ENCODE data around the gene FAM168B. TPM values are rescaled to one million over a fixed set of nuclear protein-coding genes. Genes with fewer than 3 reads are reported as not detected.

The FAM168B gene
- polyA plus RNA-seq, 4 donors: 25.5 to 78.7 (median 38.0) TPM

DNA sequence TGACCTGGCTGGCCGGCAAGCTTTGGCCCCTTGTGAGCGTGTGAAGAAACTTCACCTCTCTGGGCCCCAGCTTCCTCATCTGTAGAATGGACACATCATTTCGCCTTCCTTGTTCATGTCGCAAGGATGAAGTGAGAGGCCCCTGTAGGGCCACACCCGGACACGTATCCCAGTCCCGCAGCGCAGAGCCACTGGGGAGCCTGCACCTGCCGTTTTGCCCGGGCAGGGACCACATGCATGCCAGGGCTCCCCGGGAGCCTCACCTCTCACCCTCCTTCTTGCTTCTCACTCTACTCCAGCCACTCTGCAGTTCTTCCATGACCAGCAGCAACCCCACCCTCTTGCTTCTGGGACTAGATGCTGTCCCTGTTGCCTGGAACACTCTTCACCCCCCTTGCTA lies 77.5 kb downstream of the FAM168B start:
- Histone ChIP-seq H3K27ac (ENCODE audit: low read depth in 1 of 3, low read length in 2 of 3) (no peak overlapping the region), H3K4me3 (ENCODE audit: low read depth in 1 of 3, low read length in 3 of 3) (no peak overlapping the region), H3K9me3 (ENCODE audit: control insufficient read depth in 2 of 2, insufficient read depth in 1 of 2, low read depth in 1 of 2, low read length in 1 of 2) (no peaks in the 10 kb centered on the region), H3K4me1 (ENCODE audit: control insufficient read depth in 3 of 3, insufficient read depth in 2 of 3, low read depth in 1 of 3, low read length in 2 of 3) (no peaks in the 10 kb centered on the region), H3K36me3 (ENCODE audit: control insufficient read depth in 3 of 3, insufficient read depth in 2 of 3, low read depth in 1 of 3, low read length in 3 of 3) (no peaks in the 10 kb centered on the region), H3K27me3 (ENCODE audit: control insufficient read depth in 3 of 3, insufficient read depth in 3 of 3, low read length in 3 of 3) (peaks cover 0 to 11% (median 4%) of the 10 kb centered on the region in 3 donors)
- DNase-seq (no peak), FAIRE-seq (no peak)
- WGBS, 3 donors: 85 to 90% (median 85%) methylated on average over 11 of the region's 11 CpGs

DNA sequence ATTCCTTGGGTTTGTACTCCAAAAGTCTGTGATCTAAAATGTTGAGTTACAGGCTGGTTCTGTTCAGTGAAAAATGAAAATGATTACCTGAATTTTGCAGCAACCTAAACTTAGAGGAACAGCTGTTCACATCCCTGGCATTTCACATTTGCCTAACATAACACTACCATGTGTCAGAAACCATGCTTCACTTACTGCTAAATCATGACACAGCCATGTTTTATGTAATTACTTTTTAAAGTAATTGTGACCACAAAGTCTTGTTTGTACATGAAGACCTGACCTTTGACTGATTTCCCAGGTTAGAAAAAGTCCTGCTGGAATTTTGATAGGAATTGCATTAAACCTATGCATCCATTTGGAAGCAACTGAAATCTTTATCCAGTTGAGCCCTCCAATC lies 79.1 kb downstream of the FAM168B start:
- no peaks in the 10 kb centered on the region for H3K9me3 ChIP-seq (ENCODE audit: control insufficient read depth in 2 of 2, insufficient read depth in 1 of 2, low read depth in 1 of 2, low read length in 1 of 2)
- FAIRE-seq: no peak
- H3K27ac ChIP-seq (ENCODE audit: low read depth in 1 of 3, low read length in 2 of 3): no peak overlapping the region
- no peaks in the 10 kb centered on the region for H3K4me1 ChIP-seq (ENCODE audit: control insufficient read depth in 3 of 3, insufficient read depth in 2 of 3, low read depth in 1 of 3, low read length in 2 of 3)
- H3K4me3 ChIP-seq (ENCODE audit: low read depth in 1 of 3, low read length in 3 of 3): no peak overlapping the region
- no peak for DNase-seq
- H3K36me3 ChIP-seq (ENCODE audit: control insufficient read depth in 3 of 3, insufficient read depth in 2 of 3, low read depth in 1 of 3, low read length in 3 of 3): no peaks in the 10 kb centered on the region
- peaks cover 0 to 11% (median 5%) of the 10 kb centered on the region in 3 donors for H3K27me3 ChIP-seq (ENCODE audit: control insufficient read depth in 3 of 3, insufficient read depth in 3 of 3, low read length in 3 of 3)

DNA sequence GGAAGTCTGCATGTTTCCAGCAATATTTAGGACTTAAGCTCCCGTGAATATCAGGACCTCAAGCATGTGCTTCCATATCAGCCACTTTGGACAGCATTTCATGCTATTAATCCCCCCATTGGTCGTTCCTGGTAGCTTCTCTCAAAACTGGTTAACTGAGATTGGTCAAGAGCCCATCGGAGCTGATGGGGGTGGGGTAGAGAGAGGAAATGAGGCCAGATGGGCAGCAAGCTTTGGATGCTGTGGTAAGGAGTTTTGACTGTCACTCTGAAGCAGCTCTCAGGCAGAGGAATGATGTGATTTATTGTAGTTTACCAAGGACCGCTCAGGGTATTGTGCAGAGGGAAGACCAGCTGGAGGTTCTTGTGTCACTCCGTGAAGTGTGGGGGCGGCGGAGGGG lies 81.8 kb downstream of the FAM168B start:
- FAIRE-seq: no peak

DNA sequence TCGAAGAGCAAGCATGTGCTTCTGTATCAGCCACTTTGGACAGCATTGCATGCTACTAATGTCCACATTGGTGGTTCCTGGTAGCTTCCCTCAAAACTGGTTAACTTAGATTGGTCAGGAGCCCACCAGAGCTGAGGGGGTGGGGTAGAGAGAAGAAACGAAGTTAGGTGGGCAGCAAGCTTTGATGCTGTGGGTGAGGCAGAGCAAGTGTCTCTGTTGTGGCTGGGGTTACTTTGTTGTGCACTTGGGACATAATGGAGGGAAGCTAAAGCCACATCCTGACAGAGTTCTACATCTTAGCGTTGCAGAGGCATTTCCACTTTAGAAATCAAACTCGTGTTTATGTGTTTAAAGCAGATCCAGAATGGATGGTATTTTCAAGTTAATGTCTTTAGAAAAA lies 82.7 kb downstream of the FAM168B start:
- no peak for FAIRE-seq

More for the DNA sequence above, 81.8 kb downstream of the FAM168B start:
- H3K36me3 ChIP-seq (ENCODE audit: control insufficient read depth in 3 of 3, insufficient read depth in 2 of 3, low read depth in 1 of 3, low read length in 3 of 3): no peaks in the 10 kb centered on the region
- DNase-seq: no peak
- no peaks in the 10 kb centered on the region for H3K4me1 ChIP-seq (ENCODE audit: control insufficient read depth in 3 of 3, insufficient read depth in 2 of 3, low read depth in 1 of 3, low read length in 2 of 3)
- no peak overlapping the region for H3K27ac ChIP-seq (ENCODE audit: low read depth in 1 of 3, low read length in 2 of 3)
- WGBS, 3 donors: 53 to 65% (median 60%) methylated on average over 7 of the region's 7 CpGs
- H3K9me3 ChIP-seq (ENCODE audit: control insufficient read depth in 2 of 2, insufficient read depth in 1 of 2, low read depth in 1 of 2, low read length in 1 of 2): no peaks in the 10 kb centered on the region
- H3K4me3 ChIP-seq (ENCODE audit: low read depth in 1 of 3, low read length in 3 of 3): no peak overlapping the region
- H3K27me3 ChIP-seq (ENCODE audit: control insufficient read depth in 3 of 3, insufficient read depth in 3 of 3, low read length in 3 of 3): peaks cover 0 to 6% (median 5%) of the 10 kb centered on the region in 3 donors

DNA sequence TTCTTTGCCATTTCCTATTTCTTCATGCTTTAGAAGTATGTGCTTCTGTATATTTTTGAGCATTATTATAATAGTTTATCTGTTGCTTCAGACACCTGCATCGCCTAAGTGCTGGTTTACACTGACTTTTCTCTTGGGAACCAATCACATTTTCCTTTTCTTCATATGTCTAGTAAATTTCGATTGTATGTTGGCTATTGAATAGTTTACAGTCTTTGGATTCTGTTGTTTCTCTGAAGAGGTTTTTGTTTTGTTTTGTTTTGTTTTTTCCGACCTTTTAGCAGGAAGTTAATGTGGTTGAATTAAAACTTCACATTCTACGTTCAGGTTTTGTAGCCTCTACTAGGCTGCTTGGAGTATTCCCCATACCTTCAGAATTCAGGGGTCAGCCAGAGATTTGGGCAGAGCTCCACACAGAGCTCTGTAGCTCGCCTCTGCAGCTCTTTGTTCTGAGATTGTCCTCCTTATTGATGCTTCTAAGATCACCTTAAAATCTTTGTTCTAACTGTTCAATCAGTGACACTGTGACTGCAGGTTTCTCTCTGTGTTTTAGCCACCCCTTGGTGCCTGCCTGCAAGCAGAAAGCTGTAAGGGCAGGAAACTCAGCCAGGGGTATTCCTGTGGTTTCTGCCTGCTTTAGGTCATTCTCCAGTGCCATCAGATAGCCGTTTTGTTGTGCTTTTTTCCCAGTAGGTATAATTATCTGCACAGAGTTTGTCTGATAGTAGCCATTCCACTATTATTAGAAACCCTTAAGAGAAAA lies 83.4 kb downstream of the FAM168B start:
- WGBS, 3 donors: 54 to 65% (median 63%) methylated on average over 6 of the region's 6 CpGs
- FAIRE-seq: no peak

More for the DNA sequence above, 82.7 kb downstream of the FAM168B start:
- Histone ChIP-seq H3K27me3 (ENCODE audit: control insufficient read depth in 3 of 3, insufficient read depth in 3 of 3, low read length in 3 of 3) (peaks cover 0 to 6% (median 5%) of the 10 kb centered on the region in 3 donors), H3K36me3 (ENCODE audit: control insufficient read depth in 3 of 3, insufficient read depth in 2 of 3, low read depth in 1 of 3, low read length in 3 of 3) (no peaks in the 10 kb centered on the region), H3K9me3 (ENCODE audit: control insufficient read depth in 2 of 2, insufficient read depth in 1 of 2, low read depth in 1 of 2, low read length in 1 of 2) (no peaks in the 10 kb centered on the region), H3K27ac (ENCODE audit: low read depth in 1 of 3, low read length in 2 of 3) (no peak overlapping the region), H3K4me3 (ENCODE audit: low read depth in 1 of 3, low read length in 3 of 3) (no peak overlapping the region), H3K4me1 (ENCODE audit: control insufficient read depth in 3 of 3, insufficient read depth in 2 of 3, low read depth in 1 of 3, low read length in 2 of 3) (no peaks in the 10 kb centered on the region)
- 58 to 63% (median 61%) methylated on average over 4 of the region's 4 CpGs for WGBS, 3 donors
- DNase-seq: peak in 1 of 2 donors; percentile 16

DNA sequence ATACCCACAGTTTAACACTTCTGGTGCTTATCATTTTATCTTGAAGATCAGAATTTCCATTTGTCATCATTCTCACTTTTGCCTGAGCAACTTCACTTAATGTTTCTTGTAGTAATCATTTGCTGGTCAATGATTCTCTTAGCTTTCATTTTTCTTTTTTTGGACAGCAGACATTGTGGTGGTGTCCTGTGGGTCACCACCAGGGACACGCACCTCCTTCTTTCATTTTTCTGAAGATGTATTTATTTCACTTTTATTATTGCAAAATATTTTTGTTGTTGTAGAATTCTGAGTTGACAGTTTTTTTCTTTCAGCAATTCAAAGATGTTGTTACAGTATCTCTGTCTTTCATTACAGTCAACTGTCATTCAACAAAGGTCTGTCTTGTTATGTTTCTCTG lies 84.3 kb downstream of the FAM168B start:
- no peak for FAIRE-seq
- Histone ChIP-seq H3K4me3 (ENCODE audit: low read depth in 1 of 3, low read length in 3 of 3) (no peak overlapping the region), H3K4me1 (ENCODE audit: control insufficient read depth in 3 of 3, insufficient read depth in 2 of 3, low read depth in 1 of 3, low read length in 2 of 3) (no peaks in the 10 kb centered on the region), H3K27me3 (ENCODE audit: control insufficient read depth in 3 of 3, insufficient read depth in 3 of 3, low read length in 3 of 3) (peaks cover 0 to 5% (median 0%) of the 10 kb centered on the region in 3 donors), H3K9me3 (ENCODE audit: control insufficient read depth in 2 of 2, insufficient read depth in 1 of 2, low read depth in 1 of 2, low read length in 1 of 2) (no peaks in the 10 kb centered on the region), H3K27ac (ENCODE audit: low read depth in 1 of 3, low read length in 2 of 3) (no peak overlapping the region), H3K36me3 (ENCODE audit: control insufficient read depth in 3 of 3, insufficient read depth in 2 of 3, low read depth in 1 of 3, low read length in 3 of 3) (no peaks in the 10 kb centered on the region)
- no peak for DNase-seq
- WGBS, 3 donors: 69 to 83% (median 79%) methylated on average over 1 of the region's 1 CpG

More for the DNA sequence above, 83.4 kb downstream of the FAM168B start:
- H3K36me3 ChIP-seq (ENCODE audit: control insufficient read depth in 3 of 3, insufficient read depth in 2 of 3, low read depth in 1 of 3, low read length in 3 of 3): no peaks in the 10 kb centered on the region
- no peak overlapping the region for H3K4me3 ChIP-seq (ENCODE audit: low read depth in 1 of 3, low read length in 3 of 3)
- H3K4me1 ChIP-seq (ENCODE audit: control insufficient read depth in 3 of 3, insufficient read depth in 2 of 3, low read depth in 1 of 3, low read length in 2 of 3): no peaks in the 10 kb centered on the region
- H3K9me3 ChIP-seq (ENCODE audit: control insufficient read depth in 2 of 2, insufficient read depth in 1 of 2, low read depth in 1 of 2, low read length in 1 of 2): no peaks in the 10 kb centered on the region
- no peak for DNase-seq
- H3K27me3 ChIP-seq (ENCODE audit: control insufficient read depth in 3 of 3, insufficient read depth in 3 of 3, low read length in 3 of 3): peaks cover 0 to 5% (median 4%) of the 10 kb centered on the region in 3 donors
- H3K27ac ChIP-seq (ENCODE audit: low read depth in 1 of 3, low read length in 2 of 3): no peak overlapping the region

DNA sequence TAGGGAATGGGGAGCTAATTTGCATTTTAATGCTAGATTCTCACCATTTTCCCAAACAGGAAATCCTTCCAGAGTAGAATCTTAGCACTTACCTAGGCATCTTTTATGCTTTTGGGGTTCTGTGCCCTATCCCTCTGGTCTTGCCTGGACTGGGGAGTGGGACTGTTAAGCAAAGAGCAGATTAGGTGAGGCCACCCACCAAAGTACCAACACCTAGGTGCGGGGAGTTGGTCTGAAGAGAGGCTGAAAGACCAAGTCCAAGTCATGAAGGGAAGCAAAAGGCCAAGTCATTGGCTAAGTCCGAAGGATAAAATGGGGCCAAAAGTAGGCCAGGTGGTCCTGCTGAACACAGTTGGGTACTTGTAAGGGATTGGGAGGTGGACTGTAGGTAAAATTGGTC lies 86.7 kb downstream of the FAM168B start:
- Histone ChIP-seq H3K27me3 (ENCODE audit: control insufficient read depth in 3 of 3, insufficient read depth in 3 of 3, low read length in 3 of 3) (peaks cover 0 to 2% (median 0%) of the 10 kb centered on the region in 3 donors), H3K36me3 (ENCODE audit: control insufficient read depth in 3 of 3, insufficient read depth in 2 of 3, low read depth in 1 of 3, low read length in 3 of 3) (no peaks in the 10 kb centered on the region), H3K27ac (ENCODE audit: low read depth in 1 of 3, low read length in 2 of 3) (no peak overlapping the region), H3K4me3 (ENCODE audit: low read depth in 1 of 3, low read length in 3 of 3) (no peak overlapping the region), H3K4me1 (ENCODE audit: control insufficient read depth in 3 of 3, insufficient read depth in 2 of 3, low read depth in 1 of 3, low read length in 2 of 3) (no peaks in the 10 kb centered on the region), H3K9me3 (ENCODE audit: control insufficient read depth in 2 of 2, insufficient read depth in 1 of 2, low read depth in 1 of 2, low read length in 1 of 2) (no peaks in the 10 kb centered on the region)
- DNase-seq (no peak), FAIRE-seq (no peak)
- 89 to 94% (median 93%) methylated on average over 2 of the region's 2 CpGs for WGBS, 3 donors

DNA sequence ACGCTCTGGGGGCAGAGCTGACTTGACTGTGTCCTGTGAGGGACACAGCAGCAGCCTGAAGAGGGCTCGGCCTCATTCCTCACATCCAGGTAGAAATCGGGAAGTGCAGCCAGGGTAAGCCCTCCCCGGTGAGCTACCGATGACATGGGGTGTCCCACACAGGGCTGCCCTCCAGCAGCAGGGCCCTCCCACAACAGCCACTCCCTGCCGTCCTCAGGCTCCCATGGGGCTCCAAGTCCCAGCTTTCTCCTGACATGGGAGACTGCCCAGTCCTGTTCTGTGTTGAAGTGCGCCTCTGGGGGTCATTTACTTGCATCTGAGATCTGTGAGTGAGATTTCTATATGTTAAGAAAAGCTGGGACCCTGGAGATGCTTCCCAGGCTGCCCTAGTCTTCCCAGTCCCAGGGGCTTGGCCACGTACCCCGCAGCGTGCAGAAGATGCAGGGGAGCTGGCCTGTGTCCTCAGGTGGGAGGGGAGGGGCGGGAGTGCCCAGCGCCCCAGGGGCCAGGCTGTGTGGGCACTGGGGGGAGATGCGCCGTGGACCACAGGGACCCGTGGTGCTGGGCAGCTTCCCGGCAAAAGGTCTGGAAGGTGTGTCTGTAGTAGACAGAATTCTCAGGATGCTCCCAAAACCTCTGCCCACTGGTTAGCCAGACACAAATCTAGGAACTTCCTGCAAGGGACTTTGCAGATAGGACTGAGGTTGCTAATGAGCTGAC lies 87.9 kb downstream of the FAM168B start:
- H3K9me3 ChIP-seq (ENCODE audit: control insufficient read depth in 2 of 2, insufficient read depth in 1 of 2, low read depth in 1 of 2, low read length in 1 of 2): no peaks in the 10 kb centered on the region
- no peaks in the 10 kb centered on the region for H3K36me3 ChIP-seq (ENCODE audit: control insufficient read depth in 3 of 3, insufficient read depth in 2 of 3, low read depth in 1 of 3, low read length in 3 of 3)
- WGBS, 3 donors: 68 to 75% (median 73%) methylated on average over 16 of the region's 16 CpGs
- FAIRE-seq (no peak), DNase-seq (no peak)
- H3K4me3 ChIP-seq (ENCODE audit: low read depth in 1 of 3, low read length in 3 of 3): no peak overlapping the region
- H3K27me3 ChIP-seq (ENCODE audit: control insufficient read depth in 3 of 3, insufficient read depth in 3 of 3, low read length in 3 of 3): peaks cover 0 to 2% (median 0%) of the 10 kb centered on the region in 3 donors
- H3K4me1 ChIP-seq (ENCODE audit: control insufficient read depth in 3 of 3, insufficient read depth in 2 of 3, low read depth in 1 of 3, low read length in 2 of 3): no peaks in the 10 kb centered on the region
- no peak overlapping the region for H3K27ac ChIP-seq (ENCODE audit: low read depth in 1 of 3, low read length in 2 of 3)
